GM12872 (cell line): ENCODE measurements around the gene RSL24D1.

Source experiments
- TF ChIP-seq, protein P1 (sequence below): IDR thresholded peaks from 3 replicates; pipeline ENCODE4 v1.5.1; 2011; ENCODE audit warnings: low read depth, mild to moderate bottlenecking, low read length, moderate library complexity; ENCODE audit not compliant: insufficient read depth

Gene RSL24D1

DNA sequence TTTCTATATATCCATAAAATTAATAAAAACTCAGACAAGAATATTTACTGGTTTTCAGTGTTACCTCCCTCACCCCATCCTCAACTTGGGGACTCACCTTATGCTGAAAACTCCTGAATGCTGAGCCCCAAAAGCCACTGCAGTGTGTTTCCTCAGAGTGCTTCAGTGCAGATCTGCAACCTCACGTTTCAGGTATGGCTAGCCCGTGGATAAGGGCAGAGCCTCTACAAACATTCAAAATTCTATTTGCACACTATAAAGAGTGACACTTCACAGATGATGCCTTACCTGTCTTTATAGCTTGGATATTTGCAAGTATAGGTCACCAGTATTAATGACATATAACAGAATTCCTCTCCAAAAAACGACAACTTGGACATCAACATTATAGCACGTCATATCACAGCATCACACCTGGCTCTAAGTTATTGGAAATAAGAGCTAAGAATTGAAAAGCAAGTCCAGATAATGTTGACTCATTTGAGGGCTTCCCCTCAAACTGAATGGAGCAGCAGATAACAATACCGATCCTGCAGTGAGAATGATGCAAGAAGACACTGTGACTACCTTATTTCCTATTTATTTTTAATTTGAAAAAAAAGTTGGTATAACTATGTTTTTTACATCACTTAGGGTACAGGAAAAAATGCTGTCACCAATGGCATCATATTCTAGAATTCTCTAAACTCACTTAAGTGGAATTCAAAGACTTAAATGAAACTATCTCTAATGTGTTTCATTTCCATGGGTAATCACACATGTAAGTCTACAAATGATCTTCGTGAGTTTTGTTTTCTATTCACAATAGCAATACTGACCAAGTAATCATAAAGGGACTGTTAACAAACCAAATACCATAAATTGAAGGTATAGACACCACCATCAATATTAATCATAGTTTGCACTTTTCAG, 40.7 kb upstream of the RSL24D1 start:
- TF ChIP-seq, protein P1, sequence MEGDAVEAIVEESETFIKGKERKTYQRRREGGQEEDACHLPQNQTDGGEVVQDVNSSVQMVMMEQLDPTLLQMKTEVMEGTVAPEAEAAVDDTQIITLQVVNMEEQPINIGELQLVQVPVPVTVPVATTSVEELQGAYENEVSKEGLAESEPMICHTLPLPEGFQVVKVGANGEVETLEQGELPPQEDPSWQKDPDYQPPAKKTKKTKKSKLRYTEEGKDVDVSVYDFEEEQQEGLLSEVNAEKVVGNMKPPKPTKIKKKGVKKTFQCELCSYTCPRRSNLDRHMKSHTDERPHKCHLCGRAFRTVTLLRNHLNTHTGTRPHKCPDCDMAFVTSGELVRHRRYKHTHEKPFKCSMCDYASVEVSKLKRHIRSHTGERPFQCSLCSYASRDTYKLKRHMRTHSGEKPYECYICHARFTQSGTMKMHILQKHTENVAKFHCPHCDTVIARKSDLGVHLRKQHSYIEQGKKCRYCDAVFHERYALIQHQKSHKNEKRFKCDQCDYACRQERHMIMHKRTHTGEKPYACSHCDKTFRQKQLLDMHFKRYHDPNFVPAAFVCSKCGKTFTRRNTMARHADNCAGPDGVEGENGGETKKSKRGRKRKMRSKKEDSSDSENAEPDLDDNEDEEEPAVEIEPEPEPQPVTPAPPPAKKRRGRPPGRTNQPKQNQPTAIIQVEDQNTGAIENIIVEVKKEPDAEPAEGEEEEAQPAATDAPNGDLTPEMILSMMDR: no peak

GRCh38 chr15:55235546-55236036, 38.9 kb upstream of the RSL24D1 start:
- TF ChIP-seq, protein P1: no peak

GRCh38 chr15:55234800-55235104, 38.0 kb upstream of the RSL24D1 start:
- TF ChIP-seq, protein P1: no peak

DNA sequence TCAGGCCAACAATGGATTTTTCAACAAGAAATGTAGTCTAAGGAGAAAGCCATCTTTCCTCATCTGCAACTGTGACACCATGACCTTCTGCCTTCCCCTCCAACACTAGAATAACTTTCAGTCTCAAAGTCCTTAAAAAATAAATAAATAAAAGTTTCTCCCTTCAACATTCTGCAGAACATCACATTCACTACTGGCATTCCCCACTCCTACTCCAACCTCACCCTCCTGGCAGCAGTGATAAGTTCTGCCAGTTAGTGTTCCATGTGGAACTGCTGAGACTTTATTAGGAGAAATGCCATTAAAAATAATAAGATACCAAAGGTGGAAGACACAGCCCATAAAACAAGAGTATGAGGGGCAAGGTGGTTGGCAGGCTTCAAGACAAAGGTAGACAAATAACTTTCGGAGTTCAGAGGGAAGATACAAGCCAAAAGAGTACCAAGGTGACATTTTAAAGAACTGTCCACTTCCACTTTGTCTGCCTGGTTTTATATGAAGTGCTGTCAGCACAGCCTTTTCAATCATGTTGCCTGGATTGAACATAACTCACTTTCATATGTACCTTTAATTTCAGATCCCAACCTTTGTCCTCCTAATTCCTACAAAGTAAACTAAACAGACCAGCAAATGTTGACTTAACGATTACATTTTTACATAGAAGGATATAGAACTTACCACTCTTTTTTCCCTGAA, 37.5 kb upstream of the RSL24D1 start:
- TF ChIP-seq, protein P1: no peak

GRCh38 chr15:55231455-55231854, 34.7 kb upstream of the RSL24D1 start:
- TF ChIP-seq, protein P1: no peak

DNA sequence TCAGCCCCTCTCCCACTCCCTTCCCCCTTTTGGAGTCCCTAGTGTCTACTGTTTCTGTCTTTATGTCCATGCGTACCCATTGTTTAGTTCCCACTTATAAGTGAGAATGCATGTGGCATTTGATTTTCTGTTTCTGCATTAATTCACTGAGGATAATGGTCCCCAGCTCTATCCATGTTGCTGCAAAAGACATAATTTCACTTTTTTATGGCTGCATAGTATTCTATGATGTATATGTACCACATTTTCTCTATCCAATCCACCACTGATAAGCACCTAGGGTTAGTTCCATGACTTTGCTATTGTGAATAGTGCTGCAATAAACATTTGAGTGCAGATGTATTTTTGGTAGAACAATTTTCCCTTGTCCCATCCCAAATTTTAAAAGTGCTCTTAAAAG, 34.2 kb upstream of the RSL24D1 start:
- TF ChIP-seq, protein P1: no peak

GRCh38 chr15:55230051-55230670, 33.4 kb upstream of the RSL24D1 start:
- TF ChIP-seq, protein P1: no peak
